Neuronal stem cell (in vitro differentiated cells): ENCODE data around the gene SHROOM2.

Experiments used
- DNase-seq: peaks from one replicate; pipeline ENCODE4 v3.0.0-alpha.2; 2013; ENCODE audit warnings: low spot score
- H2AFZ ChIP-seq: one replicate; pipeline ENCODE4 v1.6.1; 2013; ENCODE audit warnings: mild to moderate bottlenecking, low read length, inconsistent platforms
- H2AK5ac ChIP-seq: 2 replicates; pipeline ENCODE4 v1.6.1; 2013; ENCODE audit warnings: low read depth, mild to moderate bottlenecking, inconsistent platforms, low read length, moderate library complexity, mixed read lengths
- H2BK120ac ChIP-seq: 2 replicates; pipeline ENCODE4 v1.6.1; 2013; ENCODE audit warnings: low read depth, mild to moderate bottlenecking, inconsistent platforms, low read length, moderate library complexity, mixed read lengths
- H2BK12ac ChIP-seq: one replicate; pipeline ENCODE4 v1.6.1; 2013; ENCODE audit warnings: low read length, inconsistent platforms
- H2BK15ac ChIP-seq: 2 replicates; pipeline ENCODE4 v1.6.1; 2013; ENCODE audit warnings: mild to moderate bottlenecking, low read length, inconsistent platforms, mixed read lengths
- H2BK5ac ChIP-seq: one replicate; pipeline ENCODE4 v1.6.1; 2013; ENCODE audit warnings: inconsistent platforms, mild to moderate bottlenecking, low read length, moderate library complexity
- H3K14ac ChIP-seq: one replicate; pipeline ENCODE4 v1.6.1; 2013; ENCODE audit warnings: low read length, inconsistent platforms
- H3K18ac ChIP-seq: 2 replicates; pipeline ENCODE4 v1.6.1; 2013; ENCODE audit warnings: low read length, inconsistent platforms
- H3K23ac ChIP-seq: 2 replicates; pipeline ENCODE4 v1.6.1; 2013; ENCODE audit warnings: low read depth, mild to moderate bottlenecking, mixed read lengths, low read length, inconsistent platforms; ENCODE audit not compliant: poor library complexity
- H3K27ac ChIP-seq: replicated peaks from 3 replicates; pipeline ENCODE4 v1.5.1; 2013; ENCODE audit warnings: low read length, inconsistent platforms
- H3K27me3 ChIP-seq, 3 experiments: 2 replicates each; pipeline ENCODE4 v1.6.1; 2013; ENCODE audit warnings: low read length in 3 of 3, mild to moderate bottlenecking in 2 of 3, inconsistent platforms in 1 of 3, low read depth in 1 of 3, mixed read lengths in 1 of 3, moderate library complexity in 1 of 3; ENCODE audit not compliant: control insufficient read depth in 3 of 3, insufficient read depth in 3 of 3
- H3K36me3 ChIP-seq, 2 donors: replicated peaks in 1 of 2; 2 replicates each; pipeline ENCODE4 v1.6.1; 2013; ENCODE audit warnings: low read length in 2 of 2; ENCODE audit not compliant: control insufficient read depth in 2 of 2, insufficient read depth in 2 of 2
- H3K4ac ChIP-seq: 2 replicates; pipeline ENCODE4 v1.6.1; 2013; ENCODE audit warnings: inconsistent platforms, mild to moderate bottlenecking, low read length, moderate library complexity
- H3K4me1 ChIP-seq, 2 donors: 1 replicate in 1 of 2; 2 replicates in 1 of 2; pipeline ENCODE4 v1.6.1; 2013; ENCODE audit warnings: low read length in 2 of 2, low read depth in 1 of 2; ENCODE audit not compliant: control insufficient read depth in 2 of 2, insufficient read depth in 1 of 2
- H3K4me2 ChIP-seq: one replicate; pipeline ENCODE4 v1.6.1; 2013; ENCODE audit warnings: mild to moderate bottlenecking, low read length, inconsistent platforms; ENCODE audit not compliant: insufficient read depth, poor library complexity, severe bottlenecking
- H3K4me3 ChIP-seq, 2 donors: 2 replicates each; pipeline ENCODE4 v1.5.1; 2013; ENCODE audit warnings: low read length in 2 of 2, mild to moderate bottlenecking in 2 of 2, inconsistent platforms in 1 of 2, moderate library complexity in 1 of 2
- H3K79me1 ChIP-seq: one replicate; pipeline ENCODE4 v1.6.1; 2013; ENCODE audit warnings: low read depth, mild to moderate bottlenecking, inconsistent platforms, low read length, moderate library complexity
- H3K9ac ChIP-seq: one replicate; pipeline ENCODE4 v1.6.1; 2013; ENCODE audit warnings: mild to moderate bottlenecking, low read depth, low read length, inconsistent platforms; ENCODE audit not compliant: poor library complexity
- H3K9me3 ChIP-seq, 2 donors: replicated peaks in 1 of 2; 2 replicates each; pipeline versions ENCODE3 to v1.6.1; 2013; ENCODE audit warnings: low read length in 2 of 2, mild to moderate bottlenecking in 2 of 2, inconsistent platforms in 1 of 2, low read depth in 1 of 2, mixed read lengths in 1 of 2, moderate library complexity in 1 of 2; ENCODE audit not compliant: control insufficient read depth in 2 of 2, insufficient read depth in 1 of 2
- H4K8ac ChIP-seq: one replicate; pipeline ENCODE4 v1.6.1; 2013; ENCODE audit warnings: low read depth, mild to moderate bottlenecking, inconsistent platforms, low read length, moderate library complexity
- H4K91ac ChIP-seq: one replicate; pipeline ENCODE4 v1.6.1; 2013; ENCODE audit warnings: low read length, low read depth, mild to moderate bottlenecking, inconsistent platforms; ENCODE audit not compliant: poor library complexity
- WGBS, 2 donors: extraction: QIAGEN DNeasy Blood & Tissue Kit; methylation state at CpG; one replicate each; pipeline ENCODE4 v1.1.7; 2013; ENCODE audit warnings: missing lambda C conversion rate in 2 of 2, mixed read lengths in 1 of 2; ENCODE audit not compliant: insufficient read length in 2 of 2, insufficient replicate concordance in 1 of 2; ENCODE audit errors: extremely low coverage in 2 of 2; 5-methylcytosine and 5-hydroxymethylcytosine counted together

Gene SHROOM2

DNA sequence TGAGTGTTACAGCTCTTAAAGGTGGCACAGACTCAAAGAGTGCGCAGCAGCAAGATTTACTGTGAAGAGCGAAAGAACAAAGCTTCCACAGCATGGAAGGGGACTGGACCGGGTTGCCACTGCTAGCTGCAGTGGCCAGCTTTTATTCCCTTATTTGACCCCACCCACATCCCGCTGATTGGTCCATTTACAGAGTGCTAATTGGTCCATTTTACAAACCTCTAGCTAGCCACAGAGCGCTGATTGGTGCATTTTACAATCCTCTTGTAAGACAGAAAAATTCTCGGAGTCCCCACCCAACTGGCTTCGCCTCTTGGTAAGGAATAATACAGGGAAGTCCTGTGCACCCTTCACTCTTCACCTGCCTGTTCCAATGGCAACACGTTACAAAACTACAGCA, 1.9 kb upstream of the SHROOM2 start:
- H2BK12ac ChIP-seq: no peak overlapping the region
- no peak overlapping the region for H3K14ac ChIP-seq
- DNase-seq: no peak
- no peak overlapping the region for H2BK120ac ChIP-seq
- H2BK5ac ChIP-seq: no peak overlapping the region
- H3K4me3 ChIP-seq: no peak overlapping the region
- H3K4ac ChIP-seq: no peak overlapping the region
- peaks cover 3 to 8% of the 10 kb centered on the region in 2 donors for H3K4me1 ChIP-seq
- no peak overlapping the region for H4K91ac ChIP-seq
- no peak overlapping the region for H3K4me2 ChIP-seq
- no peak overlapping the region for H4K8ac ChIP-seq
- no peaks in the 10 kb centered on the region for H3K79me1 ChIP-seq
- H3K23ac ChIP-seq: no peak overlapping the region
- no peak overlapping the region for H3K27ac ChIP-seq
- peaks cover 0 to 2% of the 10 kb centered on the region in 2 donors for H3K9me3 ChIP-seq
- no peak overlapping the region for H3K9ac ChIP-seq
- no peak overlapping the region for H2BK15ac ChIP-seq
- no peak overlapping the region for H2AFZ ChIP-seq
- H3K18ac ChIP-seq: no peak overlapping the region
- no peaks in the 10 kb centered on the region for H3K36me3 ChIP-seq
- no peak overlapping the region for H2AK5ac ChIP-seq
- H3K27me3 ChIP-seq: no peaks in the 10 kb centered on the region
- WGBS, 2 donors: no CpG with 5 or more reads among the region's 8 CpGs

DNA sequence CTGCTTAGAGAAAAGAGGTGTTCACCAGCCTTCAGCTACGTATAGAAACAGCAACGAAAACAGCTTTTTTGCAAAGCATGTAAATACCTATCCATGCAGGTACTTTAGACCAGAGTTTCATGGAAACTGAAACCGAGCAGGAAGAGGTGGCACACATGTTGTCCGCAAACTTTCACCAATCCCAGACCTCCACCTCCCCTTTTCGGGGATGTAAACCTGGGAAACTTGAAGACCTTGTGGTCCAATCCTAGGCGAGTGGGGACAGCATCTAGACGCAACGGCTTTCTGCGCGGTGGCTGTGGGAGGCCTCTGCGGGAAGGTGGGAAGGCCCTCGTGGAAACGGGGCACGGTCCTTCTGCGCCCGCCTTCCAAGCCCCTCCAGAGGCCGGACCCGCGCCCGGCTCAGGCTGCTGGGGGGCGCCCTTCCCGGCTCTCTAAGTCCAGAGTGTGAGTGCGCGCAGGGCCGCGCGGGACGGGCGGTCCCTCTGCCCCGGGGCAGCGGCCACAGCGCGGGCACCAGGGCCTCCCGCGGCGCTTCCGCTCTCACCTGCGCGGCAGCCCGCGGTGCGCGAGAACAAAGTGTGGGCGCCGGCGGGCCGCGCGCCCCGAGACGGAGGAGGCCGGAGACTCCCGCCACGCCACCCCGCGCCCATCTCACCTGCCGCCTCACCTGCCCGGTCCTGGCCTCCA, 830 bp upstream of the SHROOM2 start:
- peak overlapping the region; percentile 75 to 88 for H3K4me3 ChIP-seq
- peak overlapping the region; percentile 60 for H3K9ac ChIP-seq
- no peak overlapping the region for H3K14ac ChIP-seq
- no peak for DNase-seq
- no peak overlapping the region for H2BK15ac ChIP-seq
- peak overlapping the region; percentile 39 for H2BK5ac ChIP-seq
- no peak overlapping the region for H2BK120ac ChIP-seq
- H3K4me2 ChIP-seq: peak overlapping the region; percentile 54
- H2AK5ac ChIP-seq: no peak overlapping the region
- peaks cover 4 to 17% of the 10 kb centered on the region in 2 donors for H3K4me1 ChIP-seq
- H3K27ac ChIP-seq: no peak overlapping the region
- H3K79me1 ChIP-seq: no peaks in the 10 kb centered on the region
- no peak overlapping the region for H4K91ac ChIP-seq
- H4K8ac ChIP-seq: no peak overlapping the region
- H3K18ac ChIP-seq: peak overlapping the region; percentile 87
- no peak overlapping the region for H3K23ac ChIP-seq
- no peak overlapping the region for H3K4ac ChIP-seq
- no peaks in the 10 kb centered on the region for H3K27me3 ChIP-seq
- no peak overlapping the region for H2BK12ac ChIP-seq
- peak overlapping the region; percentile 78 for H2AFZ ChIP-seq
- no CpG with 5 or more reads among the region's 58 CpGs for WGBS, 2 donors
- H3K36me3 ChIP-seq: no peaks in the 10 kb centered on the region
- H3K9me3 ChIP-seq: peaks cover 0 to 2% of the 10 kb centered on the region in 2 donors

DNA sequence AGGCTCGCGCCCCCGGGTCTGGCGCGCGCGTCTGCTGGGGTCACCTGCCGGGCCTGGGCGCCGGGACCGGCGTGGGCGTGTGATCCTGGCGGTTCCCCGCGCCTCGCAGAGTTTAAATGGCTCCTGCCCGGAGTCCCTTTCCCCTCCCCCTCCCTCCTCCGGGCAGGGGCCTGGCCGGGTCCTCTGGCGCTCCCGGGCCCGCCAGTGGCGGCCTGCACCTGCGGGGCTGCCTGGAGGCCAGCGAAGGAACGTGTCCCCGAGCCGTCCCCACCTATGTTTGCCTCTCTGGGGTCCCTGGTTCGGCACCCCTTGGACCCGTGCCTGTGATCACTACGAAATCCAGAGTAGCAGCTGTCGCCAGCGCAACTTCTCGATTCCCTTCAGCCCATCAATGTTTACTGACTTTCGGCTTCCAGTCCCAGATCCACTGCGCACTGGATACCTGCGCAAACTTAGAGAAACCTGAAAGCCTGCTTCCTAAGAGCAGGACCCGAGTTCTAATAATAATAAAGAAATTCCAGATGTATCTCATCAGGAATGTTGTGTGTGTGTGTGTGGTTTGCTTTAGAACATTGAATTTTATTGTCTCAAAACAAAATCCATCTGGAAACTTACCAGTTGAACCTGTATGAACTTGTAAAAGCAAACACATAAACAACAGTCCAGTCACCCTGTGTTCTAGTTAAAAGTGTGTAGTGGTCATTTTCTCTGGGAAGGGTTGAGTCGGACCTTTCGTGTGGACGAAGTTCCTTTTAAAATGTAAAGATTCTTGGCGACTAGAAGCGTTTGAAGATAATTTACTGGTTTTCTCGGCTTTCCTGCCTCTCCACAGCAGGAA, 788 bp downstream of the SHROOM2 start:
- Histone ChIP-seq H4K91ac (no peak overlapping the region), H3K9ac (peak overlapping the region; percentile 83), H3K79me1 (no peaks in the 10 kb centered on the region), H2BK12ac (no peak overlapping the region), H2AFZ (peak overlapping the region; percentile 81), H4K8ac (no peak overlapping the region), H3K18ac (peak overlapping the region; percentile 80), H3K27ac (peak overlapping the region; percentile 79), H3K27me3 (no peaks in the 10 kb centered on the region), H2BK15ac (no peak overlapping the region), H3K23ac (no peak overlapping the region), H3K9me3 (peaks cover 0 to 2% of the 10 kb centered on the region in 2 donors), H2BK120ac (no peak overlapping the region), H2AK5ac (no peak overlapping the region), H3K4me3 (peak overlapping the region; percentile 75 to 92), H3K4me2 (peak overlapping the region; percentile 48), H3K4ac (no peak overlapping the region), H3K4me1 (peaks cover 4 to 17% of the 10 kb centered on the region in 2 donors), H3K14ac (no peak overlapping the region), H2BK5ac (no peak overlapping the region), H3K36me3 (no peaks in the 10 kb centered on the region)
- no peak for DNase-seq
- WGBS, 2 donors: no CpG with 5 or more reads among the region's 45 CpGs

DNA sequence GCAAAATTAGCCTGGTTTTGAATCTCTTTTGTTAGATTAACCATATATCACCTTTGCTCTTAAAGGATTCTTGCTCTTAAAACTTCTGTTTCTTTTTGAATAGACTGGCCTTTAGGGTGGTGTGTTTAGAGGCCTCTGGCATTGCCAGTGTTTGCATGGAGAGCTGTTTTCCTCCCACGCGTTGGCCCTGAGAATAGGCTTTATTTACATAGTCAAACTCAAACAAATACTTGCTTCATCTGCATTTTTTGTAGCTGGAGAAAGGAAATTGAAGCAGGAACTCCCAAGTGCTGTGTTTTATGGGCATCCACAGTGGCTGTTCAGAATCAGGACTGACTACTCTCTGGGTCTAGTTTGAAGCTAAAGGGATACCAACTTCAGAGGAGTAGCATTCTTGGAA, 2.7 kb downstream of the SHROOM2 start:
- Histone ChIP-seq H3K23ac (no peak overlapping the region), H3K9ac (no peak overlapping the region), H2AK5ac (no peak overlapping the region), H2BK120ac (no peak overlapping the region), H3K9me3 (peaks cover 0 to 2% of the 10 kb centered on the region in 2 donors), H3K27me3 (no peaks in the 10 kb centered on the region), H4K91ac (no peak overlapping the region), H3K4me2 (no peak overlapping the region), H3K79me1 (no peaks in the 10 kb centered on the region), H3K4me3 (no peak overlapping the region), H2AFZ (no peak overlapping the region), H3K18ac (no peak overlapping the region), H3K4me1 (peaks cover 4 to 17% of the 10 kb centered on the region in 2 donors), H3K36me3 (no peaks in the 10 kb centered on the region), H2BK12ac (no peak overlapping the region), H3K14ac (no peak overlapping the region), H4K8ac (no peak overlapping the region), H2BK15ac (no peak overlapping the region), H3K4ac (no peak overlapping the region), H2BK5ac (no peak overlapping the region), H3K27ac (peak overlapping the region; percentile 62)
- no peak for DNase-seq
- no CpG with 5 or more reads among the region's 2 CpGs for WGBS, 2 donors
